WERI-Rb-1 (cell line): Measurements from ENCODE around the gene CSNK1G3.

ENCODE experiments used
- DNase-seq: peaks from one replicate; pipeline ENCODE4 v3.0.0-alpha.2; 2020
- H3K27ac ChIP-seq: fragments of 250-450 bp; sonication (Bioruptor Pico); 2 replicates; pipeline ENCODE4 v1.5.1; 2020; ENCODE audit warnings: mild to moderate bottlenecking, moderate library complexity
- H3K27me3 ChIP-seq: fragments of 250-450 bp; sonication (Bioruptor Pico); 2 replicates; pipeline ENCODE4 v1.5.1; 2021; ENCODE audit warnings: mild to moderate bottlenecking, low read depth, moderate library complexity; ENCODE audit not compliant: insufficient read depth, severe bottlenecking
- H3K36me3 ChIP-seq: fragments of 250-450 bp; sonication (Bioruptor Pico); 2 replicates; pipeline ENCODE4 v1.5.1; 2020; ENCODE audit warnings: mild to moderate bottlenecking, moderate library complexity
- H3K4me3 ChIP-seq: 2 replicates; pipeline ENCODE4 v1.5.1; 2011; ENCODE audit warnings: low read depth, mild to moderate bottlenecking, control low read depth, low read length
- H3K9me3 ChIP-seq: fragments of 250-450 bp; sonication (Bioruptor Pico); 2 replicates; pipeline ENCODE4 v1.5.1; 2021; ENCODE audit warnings: mild to moderate bottlenecking, moderate library complexity; ENCODE audit not compliant: severe bottlenecking
- CTCF ChIP-seq: IDR thresholded peaks from 2 replicates; pipeline ENCODE4 v1.5.1; 2011; ENCODE audit warnings: low read depth, mild to moderate bottlenecking, control low read depth, inconsistent platforms, low read length

CSNK1G3 gene

GRCh38 chr5:123478546-123478945 is 33.4 kb upstream of the CSNK1G3 start:
- Histone ChIP-seq H3K36me3 (no peaks in the 10 kb centered on the region), H3K4me3 (no peak overlapping the region), H3K27me3 (no peaks in the 10 kb centered on the region), H3K9me3 (no peaks in the 10 kb centered on the region), H3K27ac (no peak overlapping the region)
- no peak for TF ChIP-seq CTCF
- no peak for DNase-seq

DNA sequence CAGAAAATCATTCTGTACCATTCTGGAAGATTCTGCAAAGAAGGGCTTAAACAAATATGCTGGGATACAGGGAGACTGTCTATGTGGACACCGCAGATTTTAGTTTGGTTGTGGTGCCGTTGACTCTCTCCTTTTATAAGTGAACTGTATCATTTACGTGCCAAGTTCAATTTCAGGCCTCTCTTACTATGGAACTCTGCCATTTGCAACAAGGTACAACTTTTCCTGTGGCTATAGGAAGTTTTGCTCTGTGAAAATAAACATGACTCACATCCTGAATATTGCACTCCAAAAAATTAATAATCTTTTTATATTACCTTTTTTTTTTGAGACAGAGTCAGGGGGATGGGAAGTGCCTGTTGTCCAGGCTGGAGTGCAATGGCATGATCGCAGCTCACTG is 29.7 kb upstream of the CSNK1G3 start:
- Histone ChIP-seq H3K27me3 (no peaks in the 10 kb centered on the region), H3K27ac (no peak overlapping the region), H3K36me3 (no peaks in the 10 kb centered on the region), H3K4me3 (no peak overlapping the region), H3K9me3 (no peaks in the 10 kb centered on the region)
- no peak for DNase-seq
- TF ChIP-seq CTCF = no peak

GRCh38 chr5:123483446-123484077 is 28.4 kb upstream of the CSNK1G3 start:
- Histone ChIP-seq H3K27ac (no peak overlapping the region), H3K4me3 (no peak overlapping the region), H3K9me3 (no peaks in the 10 kb centered on the region), H3K27me3 (no peaks in the 10 kb centered on the region), H3K36me3 (no peaks in the 10 kb centered on the region)
- no peak for DNase-seq
- TF ChIP-seq CTCF = no peak

- TF ChIP-seq CTCF = no peak
- H3K9me3 ChIP-seq = no peaks in the 10 kb centered on the region
- no peak for DNase-seq
These were observed 26.7 kb upstream of the CSNK1G3 start for GRCh38 chr5:123485275-123485674.

DNA sequence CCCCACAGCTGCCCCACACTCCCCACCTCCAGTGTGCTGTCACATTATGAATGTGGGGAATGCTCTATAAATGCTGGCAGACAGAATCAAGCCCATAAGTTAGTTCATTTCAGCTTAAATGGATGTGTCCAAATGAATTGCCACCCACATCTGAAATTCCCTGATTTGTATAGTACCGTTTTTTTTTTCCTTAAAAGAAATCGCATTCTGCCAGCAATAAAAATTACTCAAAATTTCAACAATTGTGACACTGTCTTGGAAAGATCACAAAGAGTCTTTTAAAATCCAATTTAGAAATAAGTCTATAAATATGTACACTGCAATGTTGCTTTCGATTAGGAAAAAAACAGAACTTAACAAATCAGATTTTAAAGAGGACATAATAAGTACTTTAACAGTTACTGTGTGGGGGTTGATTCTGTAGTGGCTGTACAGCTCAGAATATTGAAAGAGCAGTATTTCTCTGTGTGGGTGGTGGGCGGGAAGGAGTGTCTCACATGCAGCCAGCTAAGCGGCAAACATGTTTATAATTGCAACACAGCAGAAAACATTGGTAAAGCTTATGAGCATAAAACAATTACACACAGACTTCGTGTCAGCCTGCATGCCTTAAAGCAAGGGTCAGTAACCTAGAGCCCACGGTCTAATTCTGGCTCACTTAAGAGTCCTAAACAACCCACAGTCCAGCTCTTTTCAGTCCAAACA is 24.9 kb upstream of the CSNK1G3 start:
- no peak for TF ChIP-seq CTCF
- Histone ChIP-seq H3K27ac (no peak overlapping the region), H3K4me3 (no peak overlapping the region), H3K36me3 (no peaks in the 10 kb centered on the region), H3K27me3 (no peaks in the 10 kb centered on the region), H3K9me3 (no peaks in the 10 kb centered on the region)
- DNase-seq = no peak

More at GRCh38 chr5:123485275-123485674, 26.7 kb upstream of the CSNK1G3 start:
- Histone ChIP-seq H3K4me3 (no peak overlapping the region), H3K27me3 (no peaks in the 10 kb centered on the region), H3K36me3 (no peaks in the 10 kb centered on the region), H3K27ac (no peak overlapping the region)
